Heart left ventricle (tissue), 16 donors: ENCODE results near the gene MGLL. TPM values are rescaled to one million over a fixed set of nuclear protein-coding genes. Genes with fewer than 3 reads are reported as not detected.
A peak's percentile ranks its signal among the peaks of the same experiment; 100 is the strongest.

Source experiments
- ATAC-seq, 4 donors: fragments of 200-7000 bp; cut with Tn5 transposase; one replicate each; pipeline ENCODE4 v1.9.1; 2020 to 2022; ENCODE audit warnings: moderate library complexity in 4 of 4, mild to moderate bottlenecking in 3 of 4, moderate number of reproducible peaks in 1 of 4
- DNase-seq, 5 donors: peaks; one replicate each; pipeline ENCODE4 v3.0.0-alpha.2; 2020
- H3K27ac ChIP-seq, 12 donors: fragments of 200-600 bp; sonication (generic) in 4 of 12; one replicate each; pipeline versions ENCODE4 v1.5.0 to v1.8.0; 2016 to 2022; ENCODE audit warnings: mild to moderate bottlenecking in 2 of 12
- H3K27me3 ChIP-seq, 9 donors: fragments of 200-600 bp; sonication (generic) in 2 of 9; one replicate each; pipeline versions ENCODE4 v1.5.1 to v1.8.0; 2016 to 2022; ENCODE audit warnings: mild to moderate bottlenecking in 3 of 9
- H3K36me3 ChIP-seq, 9 donors: fragments of 200-600 bp; sonication (generic) in 2 of 9; one replicate each; pipeline versions ENCODE4 v1.5.0 to v1.8.0; 2018 to 2022; ENCODE audit warnings: mild to moderate bottlenecking in 2 of 9
- H3K4me1 ChIP-seq, 12 donors: fragments of 200-600 bp; sonication (generic) in 4 of 12; one replicate each; pipeline versions ENCODE4 v1.5.0 to v1.8.0; 2016 to 2022; ENCODE audit warnings: mild to moderate bottlenecking in 3 of 12
- H3K4me3 ChIP-seq, 12 donors: fragments of 200-600 bp; sonication (generic) in 4 of 12; one replicate each; pipeline versions ENCODE4 v1.5.0 to v1.8.0; 2017 to 2022; ENCODE audit warnings: mild to moderate bottlenecking in 9 of 12, moderate library complexity in 4 of 12
- H3K9me3 ChIP-seq, 12 donors: fragments of 200-600 bp; sonication (generic) in 4 of 12; one replicate each; pipeline versions ENCODE4 v1.5.0 to v1.8.0; 2016 to 2022; ENCODE audit warnings: mild to moderate bottlenecking in 1 of 12
- CTCF ChIP-seq, 12 donors: fragments of 200-600 bp; sonication (generic) in 4 of 12; IDR thresholded peaks; one replicate each; pipeline versions ENCODE4 v1.5.0 to v1.8.0; 2018 to 2022; ENCODE audit warnings: antibody characterized with exemption in 12 of 12, mild to moderate bottlenecking in 5 of 12
- POLR2A ChIP-seq, 2 donors: fragments of 450-650 bp; IDR thresholded peaks; one replicate each; pipeline ENCODE4 v1.6.1; 2017; ENCODE audit warnings: antibody characterized with exemption in 2 of 2, mild to moderate bottlenecking in 2 of 2, moderate library complexity in 2 of 2
- WGBS, 4 donors: extraction: QIAGEN DNeasy Blood & Tissue Kit in 2 of 4; methylation state at CpG; one replicate each; pipeline versions ENCODE4 v1.1.5 to v1.1.7; 2013 to 2018; 5-methylcytosine and 5-hydroxymethylcytosine counted together
- intact Hi-C, 10 donors: fragments of 100-400 bp; cut with DNase I; formaldehyde crosslinking; loops; one replicate each; pipeline versions ENCODE4 v1.11.1 to v1.14.2; 2022
- polyA plus RNA-seq, 2 donors: library from polyadenylated mRNA; stranded (reverse); fragments of 200-250 nt; gene quantifications; one replicate each; pipeline ENCODE4 v1.2.3, GENCODE V29; 2013
- total RNA-seq, 9 donors: library from RNA; depleted of rRNA in 2 of 9; stranded (reverse); fragments of >200 nt in 2 of 9; fragmentation: NEBNext Ultra II Directional in 3 of 9; extraction: Animal tissue kit (Norgen Biotek cat#: 25700) in 3 of 9; gene quantifications; one replicate each; pipeline versions ENCODE4 v1.1.0 to v1.2.4, GENCODE V29; 2016 to 2023
- donor health status: ischemic (EF 13 %, LVEDD 7.1; RV severe dilation, severe dysfunction).
- donor health status: healthy with polysubstance abuse.
- donor health status: DM: no; HTN: yes; CAD: no.
- donor health status: DM: no; HTN: no; CAD: no.
- donor health status: ischemic (EF 25% LVEDD 6.9; RV normal size, moderate dysfunction).
- donor health status: ischemic (EF 25% LVEDD 5.7; RV mildly dilated, moderate dysfunction).
- donor health status: healthy.
- donor health status: DM: yes; HTN: yes; CAD: no.
- donor health status: ischemic (EF 35%, LVEDD 5.7; RV mildly dilated, moderate dysfunction).
- donor health status: nonischemic (EF 11% LVEDD 7.7; RV severe dilation, severe dysfunction).
- donor health status: DM: yes; HTN: yes; CAD: no.
- donor health status: PGD.
- donor health status: ischemic (EF 29% LVEDD 5.4; RV normal size, mild dysfunction).
- donor health status: nonischemic (EF 23%, LVEDD 6.1; RV moderate dilation, normal function).

MGLL gene
- total and polyA plus RNA-seq, 11 donors, result 38.5 to 119 (median 78.9) TPM

- no peak for TF ChIP-seq CTCF (IDR thresholded peaks at IDR 0.05)
- no peak for TF ChIP-seq POLR2A (IDR thresholded peaks at IDR 0.05)
- Histone ChIP-seq H3K27ac (peak overlapping the region in 10 of 12 donors; percentile 16 to 95 (median 79)), H3K9me3 (no peaks in the 10 kb centered on the region), H3K4me1 (peaks cover 14 to 100% (median 73%) of the 10 kb centered on the region in 12 donors), H3K36me3 (peaks cover 0 to 60% (median 14%) of the 10 kb centered on the region in 9 donors), H3K27me3 (no peaks in the 10 kb centered on the region), H3K4me3 (no peak overlapping the region)
- DNase-seq, result peak in 1 of 5 donors; percentile 17
- no peak for ATAC-seq
- 82 to 92% (median 88%) methylated on average over 18 of the region's 18 CpGs for WGBS, 4 donors
- intact Hi-C loops, result no loop called here
These were observed 112.0 kb downstream of the MGLL start for GRCh38 chr3:127710155-127710941.

- no peaks in the 10 kb centered on the region for H3K9me3 ChIP-seq
- H3K27ac ChIP-seq, result peak overlapping the region; percentile 35 to 95 (median 78)
- peaks cover 0 to 60% (median 21%) of the 10 kb centered on the region in 9 donors for H3K36me3 ChIP-seq
- TF ChIP-seq POLR2A (IDR thresholded peaks at IDR 0.05) (no peak), CTCF (IDR thresholded peaks at IDR 0.05) (no peak)
- H3K4me3 ChIP-seq, result no peak overlapping the region
- ATAC-seq, result no peak
- WGBS, 4 donors, result 67 to 79% (median 74%) methylated on average over 3 of the region's 3 CpGs
- H3K27me3 ChIP-seq, result no peaks in the 10 kb centered on the region
- DNase-seq, result peak in 1 of 5 donors; percentile 10
- intact Hi-C loops, result no loop called here
- peaks cover 14 to 93% (median 66%) of the 10 kb centered on the region in 12 donors for H3K4me1 ChIP-seq
These were observed 112.8 kb downstream of the MGLL start for GRCh38 chr3:127709320-127710060.

- Histone ChIP-seq H3K27ac (peak overlapping the region; percentile 40 to 95 (median 79)), H3K36me3 (peaks cover 0 to 62% (median 18%) of the 10 kb centered on the region in 9 donors), H3K4me3 (no peak overlapping the region), H3K9me3 (peaks cover 0 to 4% (median 0%) of the 10 kb centered on the region in 12 donors), H3K27me3 (no peaks in the 10 kb centered on the region), H3K4me1 (peaks cover 14 to 87% (median 62%) of the 10 kb centered on the region in 12 donors)
- intact Hi-C loops, result no loop called here
- WGBS, 4 donors, result 71 to 83% (median 76%) methylated on average over 2 of the region's 2 CpGs
- DNase-seq (no peak), ATAC-seq (no peak)
- TF ChIP-seq CTCF (IDR thresholded peaks at IDR 0.05) (no peak), POLR2A (IDR thresholded peaks at IDR 0.05) (no peak)
These were observed 113.5 kb downstream of the MGLL start for GRCh38 chr3:127708837-127709236.
